HepG2 (cell line): ENCODE data around the gene KLHL17. TPM values are rescaled to one million over a fixed set of nuclear protein-coding genes. Genes with fewer than 3 reads are reported as not detected.
A peak's percentile ranks its signal among the peaks of the same experiment; 100 is the strongest.

Experiments used
- ERF ChIP-seq: IDR thresholded peaks from 2 replicates; pipeline ENCODE4 v1.6.1; 2018; ENCODE audit warnings: missing biosample characterization, missing genetic modification reagents
- GABPA ChIP-seq, 2 experiments: IDR thresholded peaks; 2 replicates each; pipeline ENCODE4 v1.6.1; 2011 to 2016; ENCODE audit warnings: low read depth in 2 of 2, low read length in 1 of 2, missing biosample characterization in 1 of 2, missing genetic modification characterization in 1 of 2
- GATAD1 ChIP-seq: IDR thresholded peaks from 2 replicates; pipeline ENCODE4 v1.6.1; 2016; ENCODE audit warnings: missing genetic modification reagents, missing compliant biosample characterization
- HMG20B ChIP-seq: conservative IDR thresholded peaks from 2 replicates; pipeline ENCODE4 v1.6.1; 2016; ENCODE audit warnings: missing genetic modification reagents, missing compliant biosample characterization
- HMGXB4 ChIP-seq, 2 experiments: sonication (generic) in 1 of 2; formaldehyde crosslinking in 1 of 2; IDR thresholded peaks; 2 replicates each; pipeline versions ENCODE4 v1.4.0 to v1.6.1; 2018 to 2020; ENCODE audit warnings: missing genetic modification reagents in 2 of 2, borderline replicate concordance in 1 of 2, low read depth in 1 of 2, mild to moderate bottlenecking in 1 of 2, missing biosample characterization in 1 of 2
- KAT7 ChIP-seq: IDR thresholded peaks from 2 replicates; pipeline ENCODE4 v1.6.1; 2018; ENCODE audit warnings: borderline replicate concordance, missing compliant biosample characterization
- MAZ ChIP-seq, 2 experiments: sonication (generic) in 1 of 2; formaldehyde crosslinking in 1 of 2; IDR thresholded peaks; 2 replicates each; pipeline versions ENCODE4 v1.5.0 to v1.6.1; 2012 to 2020; ENCODE audit warnings: low read depth in 2 of 2, mild to moderate bottlenecking in 2 of 2, borderline replicate concordance in 1 of 2, improper control_type of control experiment in 1 of 2, low read length in 1 of 2, missing genetic modification reagents in 1 of 2, moderate library complexity in 1 of 2
- MEIS2 ChIP-seq: sonication (generic); formaldehyde crosslinking; IDR thresholded peaks from 2 replicates; pipeline ENCODE4 v1.9.0; 2021; ENCODE audit warnings: mild to moderate bottlenecking, missing genetic modification reagents
- MTA3 ChIP-seq: sonication (generic); formaldehyde crosslinking; IDR thresholded peaks from 2 replicates; pipeline ENCODE4 v1.4.0; 2020; ENCODE audit warnings: missing genetic modification reagents
- SAP130 ChIP-seq: IDR thresholded peaks from 2 replicates; pipeline ENCODE4 v1.6.1; 2016; ENCODE audit warnings: low read depth
- SPEN ChIP-seq: sonication (generic); formaldehyde crosslinking; IDR thresholded peaks from 2 replicates; pipeline ENCODE4 v1.5.1; 2020; ENCODE audit warnings: low read depth, mild to moderate bottlenecking, missing genetic modification reagents
- UBTF ChIP-seq: sonication (generic); formaldehyde crosslinking; IDR thresholded peaks from 2 replicates; pipeline ENCODE4 v1.4.0; 2020; ENCODE audit warnings: mild to moderate bottlenecking, missing genetic modification reagents
- YY1 ChIP-seq: IDR thresholded peaks from 2 replicates; pipeline ENCODE4 v1.6.1; 2011; ENCODE audit warnings: low read length, low read depth, moderate library complexity, mild to moderate bottlenecking; ENCODE audit not compliant: insufficient read depth, insufficient replicate concordance
- ZBTB1 ChIP-seq: sonication (generic); formaldehyde crosslinking; IDR thresholded peaks from 2 replicates; pipeline ENCODE4 v1.4.0; 2020; ENCODE audit warnings: missing genetic modification reagents, borderline replicate concordance
- ZC3H13 ChIP-seq: sonication (generic); formaldehyde crosslinking; IDR thresholded peaks from 2 replicates; pipeline ENCODE4 v1.8.1; 2023; ENCODE audit warnings: mild to moderate bottlenecking, missing genetic modification reagents, moderate library complexity
- ZKSCAN5 ChIP-seq: sonication (generic); formaldehyde crosslinking; IDR thresholded peaks from 2 replicates; pipeline ENCODE4 v1.5.1; 2020; ENCODE audit warnings: mild to moderate bottlenecking, missing genetic modification reagents
- ZNF44 ChIP-seq: sonication (generic); formaldehyde crosslinking; IDR thresholded peaks from 2 replicates; pipeline ENCODE4 v1.5.1; 2020; ENCODE audit warnings: mild to moderate bottlenecking, missing genetic modification reagents
- ZNF768 ChIP-seq: sonication (generic); formaldehyde crosslinking; IDR thresholded peaks from 2 replicates; pipeline ENCODE4 v1.4.0; 2020; ENCODE audit warnings: missing genetic modification reagents
- ZSCAN29 ChIP-seq: sonication (generic); formaldehyde crosslinking; conservative IDR thresholded peaks from 2 replicates; pipeline ENCODE4 v1.4.0; 2020; ENCODE audit warnings: mild to moderate bottlenecking, missing genetic modification reagents
- polyA plus RNA-seq, 8 experiments: library from polyadenylated mRNA; depleted of rRNA in 3 of 8; stranded (reverse) in 7 of 8; unstranded in 1 of 8; fragments of >200 nt; fragmentation: Illumina TruSeq in 4 of 8; extraction: Trizol in 4 of 8; gene quantifications; 2 replicates each; pipeline versions ENCODE4 v1.2.1 to v1.2.3, GENCODE V29; 2011 to 2016; ENCODE audit warnings: low read depth in 4 of 8, missing spikeins in 1 of 8, mixed read lengths in 1 of 8; ENCODE audit not compliant: insufficient read depth in 1 of 8
- total RNA-seq, 5 experiments: library from RNA; depleted of rRNA; stranded (reverse); fragments of >200 nt; fragmentation: Illumina TruSeq; extraction: Trizol; gene quantifications; 2 replicates each; pipeline ENCODE4 v1.2.3, GENCODE V29; 2016; ENCODE audit warnings: low read depth in 1 of 5
- TF ChIP-seq, protein P1 (sequence below): sonication (generic); formaldehyde crosslinking; IDR thresholded peaks from 2 replicates; pipeline ENCODE4 v1.4.0; 2020; ENCODE audit warnings: low read depth, mild to moderate bottlenecking, missing genetic modification reagents
- TF ChIP-seq, protein P2 (sequence below): sonication (generic); formaldehyde crosslinking; IDR thresholded peaks from 2 replicates; pipeline ENCODE4 v1.5.1; 2020; ENCODE audit warnings: missing genetic modification reagents, mild to moderate bottlenecking, borderline replicate concordance

Gene KLHL17
- total and polyA plus RNA-seq, 2 of the 13 experiments (the other 11 are each of a cell fraction or from before 2014, with no cell fraction given), result 9.3 to 24.7 TPM

- TF ChIP-seq HMGXB4 (CRISPR knock-in tag; IDR thresholded peaks at IDR 0.05; ENCODE audit: borderline replicate concordance in 1 of 2, low read depth in 1 of 2) (peak; percentile 61 to 70; a peak in 2 of 4 replicates), ZSCAN29 (0 out of 2 replicates have a peak, but pooled peaks have one; percentile 30), ZNF768 (CRISPR knock-in tag) (peak; percentile 96), HMG20B (CRISPR knock-in tag) (0 out of 2 replicates have a peak, but pooled peaks have one; percentile 25), GATAD1 (CRISPR knock-in tag) (peak; percentile 74), ZNF44 (CRISPR knock-in tag) (no peak), KAT7 (CRISPR knock-in tag) (peak; percentile 43; the same call in 1 of the 2 replicates), ZBTB1 (CRISPR knock-in tag) (no peak), UBTF (CRISPR knock-in tag) (peak; percentile 68), ZC3H13 (peak; percentile 50; the same call in 1 of the 2 replicates), GABPA (IDR thresholded peaks at IDR 0.05; ENCODE audit: low read depth, low read length) (no peak), GABPA (CRISPR knock-in tag; IDR thresholded peaks at IDR 0.05; ENCODE audit: low read depth) (peak; percentile 37; the same call in 1 of the 2 replicates), YY1 (peak; percentile 39), MTA3 (CRISPR knock-in tag) (no peak), ERF (CRISPR knock-in tag) (0 out of 2 replicates have a peak, but pooled peaks have one; percentile 24), ZKSCAN5 (CRISPR knock-in tag) (no peak), MAZ (IDR thresholded peaks at IDR 0.05; ENCODE audit: borderline replicate concordance, low read depth, low read length) (peak; percentile 95), MAZ (CRISPR knock-in tag; IDR thresholded peaks at IDR 0.05; ENCODE audit: low read depth) (peak; percentile 95), SAP130 (peak; percentile 66), MEIS2 (CRISPR knock-in tag) (peak; percentile 23; the same call in 1 of the 2 replicates), SPEN (CRISPR knock-in tag) (0 out of 2 replicates have a peak, but pooled peaks have one; percentile 53)
- TF ChIP-seq, protein P1, sequence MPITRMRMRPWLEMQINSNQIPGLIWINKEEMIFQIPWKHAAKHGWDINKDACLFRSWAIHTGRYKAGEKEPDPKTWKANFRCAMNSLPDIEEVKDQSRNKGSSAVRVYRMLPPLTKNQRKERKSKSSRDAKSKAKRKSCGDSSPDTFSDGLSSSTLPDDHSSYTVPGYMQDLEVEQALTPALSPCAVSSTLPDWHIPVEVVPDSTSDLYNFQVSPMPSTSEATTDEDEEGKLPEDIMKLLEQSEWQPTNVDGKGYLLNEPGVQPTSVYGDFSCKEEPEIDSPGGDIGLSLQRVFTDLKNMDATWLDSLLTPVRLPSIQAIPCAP (CRISPR knock-in tag), result no peak
- TF ChIP-seq, protein P2, sequence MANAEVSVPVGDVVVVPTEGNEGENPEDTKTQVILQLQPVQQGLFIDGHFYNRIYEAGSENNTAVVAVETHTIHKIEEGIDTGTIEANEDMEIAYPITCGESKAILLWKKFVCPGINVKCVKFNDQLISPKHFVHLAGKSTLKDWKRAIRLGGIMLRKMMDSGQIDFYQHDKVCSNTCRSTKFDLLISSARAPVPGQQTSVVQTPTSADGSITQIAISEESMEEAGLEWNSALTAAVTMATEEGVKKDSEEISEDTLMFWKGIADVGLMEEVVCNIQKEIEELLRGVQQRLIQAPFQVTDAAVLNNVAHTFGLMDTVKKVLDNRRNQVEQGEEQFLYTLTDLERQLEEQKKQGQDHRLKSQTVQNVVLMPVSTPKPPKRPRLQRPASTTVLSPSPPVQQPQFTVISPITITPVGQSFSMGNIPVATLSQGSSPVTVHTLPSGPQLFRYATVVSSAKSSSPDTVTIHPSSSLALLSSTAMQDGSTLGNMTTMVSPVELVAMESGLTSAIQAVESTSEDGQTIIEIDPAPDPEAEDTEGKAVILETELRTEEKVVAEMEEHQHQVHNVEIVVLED (CRISPR knock-in tag), result 0 out of 2 replicates have a peak, but pooled peaks have one; percentile 22
Observed at GRCh38 chr1:960363-961131, at the start of gene KLHL17 (continued).
